Ovary (tissue), 10 donors: Measurements from ENCODE around the gene DND1. TPM values are rescaled to one million over a fixed set of nuclear protein-coding genes. Genes with fewer than 3 reads are reported as not detected.
"Not testable (repeated sequence)": the region's sequence is repeated elsewhere in the genome, so short reads cannot be mapped to it uniquely, and the experiment has no call there.

ENCODE experiments used
- DNase-seq, 5 donors: peaks; one replicate each; pipeline ENCODE4 v3.0.0-alpha.2; 2019 to 2020
- H3K27ac ChIP-seq, 2 donors: fragments of 200-600 bp; one replicate each; pipeline versions ENCODE4 v1.5.1 to v1.8.0; 2019 to 2022
- H3K27me3 ChIP-seq: fragments of 200-600 bp; one replicate; pipeline ENCODE4 v1.8.0; 2022
- H3K36me3 ChIP-seq: fragments of 200-600 bp; sonication (generic); one replicate; pipeline ENCODE4 v1.5.1; 2019
- H3K4me1 ChIP-seq: one replicate; pipeline ENCODE4 v1.8.1; 2013; ENCODE audit warnings: mild to moderate bottlenecking, moderate library complexity; ENCODE audit not compliant: insufficient read depth
- H3K4me3 ChIP-seq: fragments of 200-600 bp; sonication (generic); one replicate; pipeline ENCODE4 v1.5.1; 2017
- H3K9me3 ChIP-seq, 2 donors: fragments of 200-600 bp in 1 of 2; sonication (generic) in 1 of 2; one replicate each; pipeline versions ENCODE4 v1.5.1 to v1.8.1; 2013 to 2019; ENCODE audit warnings: mild to moderate bottlenecking in 1 of 2, moderate library complexity in 1 of 2
- EP300 ChIP-seq: sonication (generic); formaldehyde crosslinking; IDR thresholded peaks from one replicate; pipeline ENCODE4 v1.6.1; 2017; ENCODE audit warnings: antibody characterized with exemption
- POLR2A ChIP-seq: fragments of 450-650 bp; IDR thresholded peaks from one replicate; pipeline ENCODE4 v1.6.1; 2017; ENCODE audit warnings: antibody characterized with exemption, mild to moderate bottlenecking, moderate library complexity
- WGBS, 3 donors: extraction: QIAGEN DNeasy Blood & Tissue Kit in 1 of 3; methylation state at CpG; one replicate each; pipeline versions ENCODE4 v1.1.5 to v1.1.7; 2013 to 2017; 5-methylcytosine and 5-hydroxymethylcytosine counted together
- intact Hi-C, 4 donors: fragments of 100-400 bp; cut with DNase I; formaldehyde crosslinking; loops; one replicate each; pipeline versions ENCODE4 v1.11.0 to v1.15.1; 2022 to 2023
- long read RNA-seq, 3 donors: library from polyadenylated mRNA in 2 of 3; unstranded in 2 of 3; transcript quantifications; one replicate each; pipeline ENCODE4 v2.0.0 and lab custom pipeline, GENCODE V29; 2021 to 2026
- polyA plus RNA-seq, 2 donors: library from polyadenylated mRNA; stranded (reverse); fragments of 200-250 nt in 1 of 2; fragments of 350-450 nt in 1 of 2; fragmentation: Illumina TruSeq in 1 of 2; extraction: RNeasy Lipid Tissue Mini Kit (QIAGEN cat#74804) in 1 of 2; gene quantifications; one replicate each; pipeline ENCODE4 v1.2.3, GENCODE V29; 2013 to 2014
- total RNA-seq, 7 donors: library from RNA; depleted of rRNA in 2 of 7; stranded (reverse); fragments of >200 nt in 2 of 7; fragmentation: NEBNext Ultra II Directional in 3 of 7; extraction: Animal tissue kit (Norgen Biotek cat#: 25700) in 3 of 7; gene quantifications; one replicate each; pipeline versions ENCODE4 v1.1.0 to v1.2.4, GENCODE V29; 2016 to 2023
- TF ChIP-seq, protein P1 (sequence below), 3 donors: fragments of 450-650 bp in 2 of 3; fragments of 200-600 bp in 1 of 3; IDR thresholded peaks; one replicate each; pipeline versions ENCODE4 v1.5.1 to v1.8.0; 2016 to 2022; ENCODE audit warnings: antibody characterized with exemption in 3 of 3, mild to moderate bottlenecking in 1 of 3
- donor health status: DM: no; HTN: no; CAD: no; lungs with moderate emphysema.
- donor health status: DM: no; HTN: no; CAD: no.
- donor health status: Bipolar disorder and iron deficiency.
- donor health status: DM: yes; HTN: yes; CAD: no.
- donor health status: DM: no; HTN: no; CAD: no.
- donor health status: DM: yes; HTN: yes; CAD: no.

Gene DND1
- 1 to 10 TPM in 2 of 7 donors, under 1 TPM in 5; 0.30 to 1.2 (median 0.69) TPM for total RNA-seq
- polyA plus RNA-seq: under 1 TPM in 1 of 2 donors, not detected in 1; 0.98 TPM
- long read RNA-seq, donor 1, partial matches to known transcripts: 0 of 1 reads
- long read RNA-seq, donor 1, other reads (novel, unspliced or antisense): 1 of 1 reads
- long read RNA-seq, donor 2, transcript DND1-201 (4 exons, 1,605 nt): major isoform, 16 of 16 reads
- long read RNA-seq, donor 2, partial matches to known transcripts: 0 of 16 reads
- long read RNA-seq, donor 2, other reads (novel, unspliced or antisense): 0 of 16 reads
- long read RNA-seq, donor 3, partial matches to known transcripts: 1 of 1 reads
- long read RNA-seq, donor 3, other reads (novel, unspliced or antisense): 0 of 1 reads

DNA sequence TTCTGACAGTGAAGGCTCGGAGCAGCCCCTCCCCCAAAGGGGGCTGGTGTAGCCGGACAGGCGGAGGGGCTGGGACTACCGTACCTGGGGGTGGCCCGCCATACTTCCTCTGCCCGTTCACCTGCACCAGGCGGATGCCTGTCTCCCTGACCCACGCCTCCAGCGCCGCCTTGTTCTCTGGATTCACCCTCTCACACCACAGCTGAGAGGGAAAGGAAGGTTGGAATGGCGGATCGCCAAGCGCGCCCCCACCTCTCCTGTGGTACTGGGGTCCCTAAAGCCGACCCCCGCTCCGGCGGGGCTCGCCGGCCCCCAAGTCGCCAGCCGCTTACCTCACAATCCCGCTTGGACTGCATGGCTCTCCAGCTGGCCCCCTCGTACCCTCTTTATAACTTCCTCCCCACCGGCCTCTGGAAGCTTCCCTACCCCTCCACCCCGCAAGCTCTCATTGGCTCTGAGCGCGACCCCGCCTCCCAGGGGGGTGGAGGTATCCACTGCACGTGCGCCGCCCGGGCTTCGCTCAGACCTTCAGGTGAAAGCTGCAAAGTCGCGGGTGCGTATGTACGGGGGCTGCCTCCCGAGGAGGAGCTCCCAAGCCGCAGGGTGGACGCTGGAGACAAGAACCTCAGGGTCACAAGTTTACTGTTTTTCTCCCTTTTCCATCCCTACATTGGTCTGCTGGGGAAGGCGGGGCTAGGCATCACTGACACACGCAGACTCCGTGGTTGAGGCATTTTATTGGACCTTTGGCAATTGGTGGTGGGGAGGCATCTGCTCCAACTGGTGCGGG, at the start of gene DND1:
Gene DND1, minus strand, starts transcription at position 390 of the 790 bp plus-strand sequence. Its CDS starts 34 bp downstream, at position 356.
- Histone ChIP-seq H3K9me3 (no peaks in the 10 kb centered on the region), H3K27ac (no peak within 1 kb of the TSS), H3K4me1 (peaks cover 3% of the 10 kb centered on the region), H3K4me3 (no peak within 1 kb of the TSS), H3K36me3 (no peaks in the 10 kb centered on the region), H3K27me3 (no peaks in the 10 kb centered on the region)
- DNase-seq: peak in 3 of 5 donors; percentile 44 to 51 (median 47)
- WGBS, 3 donors: 81 to 88% (median 87%) methylated on average over 45 of the region's 45 CpGs
- TF ChIP-seq POLR2A (no peak), EP300 (no peak)
- TF ChIP-seq, protein P1, sequence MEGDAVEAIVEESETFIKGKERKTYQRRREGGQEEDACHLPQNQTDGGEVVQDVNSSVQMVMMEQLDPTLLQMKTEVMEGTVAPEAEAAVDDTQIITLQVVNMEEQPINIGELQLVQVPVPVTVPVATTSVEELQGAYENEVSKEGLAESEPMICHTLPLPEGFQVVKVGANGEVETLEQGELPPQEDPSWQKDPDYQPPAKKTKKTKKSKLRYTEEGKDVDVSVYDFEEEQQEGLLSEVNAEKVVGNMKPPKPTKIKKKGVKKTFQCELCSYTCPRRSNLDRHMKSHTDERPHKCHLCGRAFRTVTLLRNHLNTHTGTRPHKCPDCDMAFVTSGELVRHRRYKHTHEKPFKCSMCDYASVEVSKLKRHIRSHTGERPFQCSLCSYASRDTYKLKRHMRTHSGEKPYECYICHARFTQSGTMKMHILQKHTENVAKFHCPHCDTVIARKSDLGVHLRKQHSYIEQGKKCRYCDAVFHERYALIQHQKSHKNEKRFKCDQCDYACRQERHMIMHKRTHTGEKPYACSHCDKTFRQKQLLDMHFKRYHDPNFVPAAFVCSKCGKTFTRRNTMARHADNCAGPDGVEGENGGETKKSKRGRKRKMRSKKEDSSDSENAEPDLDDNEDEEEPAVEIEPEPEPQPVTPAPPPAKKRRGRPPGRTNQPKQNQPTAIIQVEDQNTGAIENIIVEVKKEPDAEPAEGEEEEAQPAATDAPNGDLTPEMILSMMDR (IDR thresholded peaks at IDR 0.05): no peak
- intact Hi-C loops: no loop called here

DNA sequence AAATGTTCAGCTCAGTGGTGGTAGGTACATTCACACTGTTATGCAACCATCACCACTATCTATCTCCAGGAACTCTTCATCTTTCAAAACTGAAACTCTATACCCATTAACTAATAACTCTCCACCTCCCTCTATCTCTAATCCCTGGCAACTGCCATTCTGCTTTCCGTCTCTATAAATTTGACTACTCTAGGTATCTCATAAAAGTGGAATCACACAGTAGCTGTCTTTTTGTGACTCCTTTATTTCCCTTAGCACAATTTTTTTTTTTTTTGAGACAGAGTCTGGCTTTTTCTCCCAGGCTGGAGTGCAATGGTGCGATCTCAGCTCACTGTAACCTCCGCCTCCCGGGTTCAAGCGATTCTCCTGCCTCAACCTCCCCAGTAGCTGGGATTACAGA, 48.0 kb upstream of the DND1 start:
- H3K27ac ChIP-seq, H3K4me1 ChIP-seq, intact Hi-C loops, DNase-seq, H3K27me3 ChIP-seq, H3K9me3 ChIP-seq, H3K36me3 ChIP-seq, H3K4me3 ChIP-seq: not testable (repeated sequence)
- WGBS, 3 donors: 82 to 83% (median 82%) methylated on average over 5 of the region's 5 CpGs

DNA sequence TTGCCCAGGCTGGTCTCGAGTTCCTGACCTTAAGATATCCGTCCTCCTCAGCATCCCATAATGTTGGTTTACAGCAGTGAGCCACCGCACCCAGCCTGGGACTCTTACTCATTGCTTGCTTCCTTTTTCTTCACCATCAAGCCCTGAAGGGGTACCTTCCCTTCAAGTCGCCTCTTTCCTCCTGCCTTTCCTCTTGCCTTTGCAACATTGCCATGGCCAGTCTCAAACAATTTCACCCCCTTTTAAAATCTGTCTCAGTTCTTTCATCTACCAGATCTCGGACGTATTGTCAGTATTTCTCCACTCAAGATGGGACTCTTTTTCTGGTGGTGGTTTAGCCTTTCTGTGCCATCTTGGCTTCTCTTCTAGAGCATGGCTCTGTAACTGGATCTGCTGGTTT, 47.4 kb upstream of the DND1 start:
- intact Hi-C loops: not testable (repeated sequence)
- WGBS, 3 donors: 55 to 58% (median 55%) methylated on average over 6 of the region's 6 CpGs

DNA sequence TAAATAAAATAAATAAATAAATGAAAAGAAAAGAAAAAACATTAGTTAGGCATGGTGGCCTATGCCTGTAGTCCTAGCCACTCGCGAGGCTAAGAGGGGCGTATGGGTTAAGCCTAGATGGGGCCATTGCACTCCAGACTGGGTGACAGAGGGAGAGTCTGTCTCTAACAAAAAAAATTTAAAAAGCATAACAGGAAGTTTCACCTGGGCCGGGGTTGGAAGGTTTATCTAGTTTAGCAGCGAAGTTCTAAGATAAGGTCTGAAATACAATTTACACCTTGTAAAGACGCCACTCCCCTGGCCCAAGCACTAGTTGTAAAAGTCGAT, 44.9 kb upstream of the DND1 start:
- no peak for TF ChIP-seq EP300
- Histone ChIP-seq H3K36me3 (no peaks in the 10 kb centered on the region), H3K4me1 (no peaks in the 10 kb centered on the region), H3K27me3 (no peaks in the 10 kb centered on the region), H3K9me3 (no peaks in the 10 kb centered on the region), H3K4me3 (no peak overlapping the region), H3K27ac (no peak overlapping the region)
- WGBS, 3 donors: 78 to 84% (median 82%) methylated on average over 7 of the region's 7 CpGs
- intact Hi-C loops: loop anchor here in 1 of 4 donors (10.0 kb wide), 1 partner anchor 353 kb away; the partner anchor contains the start of gene SLC4A9
- DNase-seq: no peak

More for the DNA sequence above, 47.4 kb upstream of the DND1 start:
- not testable (repeated sequence) for H3K27ac ChIP-seq, H3K27me3 ChIP-seq, H3K4me3 ChIP-seq, H3K4me1 ChIP-seq, DNase-seq, H3K36me3 ChIP-seq, H3K9me3 ChIP-seq

DNA sequence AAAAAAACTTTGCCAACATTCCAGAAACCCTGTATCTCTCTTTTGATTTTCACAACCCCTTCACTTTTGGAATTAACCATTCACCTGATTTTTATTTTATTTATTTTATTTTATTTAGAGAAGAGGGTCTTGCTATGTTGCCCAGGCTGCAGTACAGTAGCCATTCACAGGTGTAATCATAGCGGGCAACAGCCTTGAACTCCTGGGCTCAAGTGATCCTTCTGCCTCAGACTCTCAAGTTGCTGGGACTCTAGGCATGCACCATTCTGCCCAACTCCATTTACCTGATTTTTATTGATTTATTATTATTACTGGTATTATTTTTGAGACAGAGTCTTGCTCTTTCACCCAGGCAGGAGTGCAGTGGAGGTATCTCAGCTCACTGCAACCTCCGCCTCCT, 42.9 kb upstream of the DND1 start:
- intact Hi-C loops: loop anchor here in 1 of 4 donors (10.0 kb wide), 1 partner anchor 351 kb away; the partner anchor contains the start of gene SLC4A9
- H3K4me3 ChIP-seq, H3K27me3 ChIP-seq, H3K27ac ChIP-seq, H3K9me3 ChIP-seq, DNase-seq, H3K4me1 ChIP-seq, H3K36me3 ChIP-seq: not testable (repeated sequence)
- 90 to 93% (median 92%) methylated on average over 2 of the region's 2 CpGs for WGBS, 3 donors

DNA sequence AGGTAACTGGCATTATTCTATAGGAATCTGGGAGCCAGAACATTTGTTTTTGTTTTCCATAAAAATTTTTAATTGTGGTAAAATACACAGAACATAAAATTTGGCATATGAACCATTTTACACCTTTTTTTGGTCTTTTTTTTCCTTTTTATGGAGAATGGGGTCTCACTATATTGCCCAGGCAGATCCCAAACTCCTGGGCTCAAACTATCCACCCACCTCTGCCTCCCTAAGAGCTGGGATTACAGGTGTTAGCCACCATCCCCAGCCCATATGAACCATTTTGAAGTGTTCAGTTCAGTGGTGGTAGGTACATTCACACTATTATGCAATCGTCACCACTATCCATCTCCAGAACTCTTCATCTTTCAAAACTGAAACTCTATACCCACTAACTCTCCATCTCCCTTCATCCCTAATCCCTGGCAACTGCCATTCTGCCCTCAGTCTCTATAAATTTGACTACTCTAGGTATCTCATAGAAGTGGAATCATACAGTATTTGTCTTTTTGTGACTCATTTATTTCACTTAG, 40.3 kb upstream of the DND1 start:
- Histone ChIP-seq H3K27ac (no peak overlapping the region), H3K4me1 (no peaks in the 10 kb centered on the region), H3K36me3 (no peaks in the 10 kb centered on the region), H3K27me3 (no peaks in the 10 kb centered on the region), H3K9me3 (no peaks in the 10 kb centered on the region), H3K4me3 (no peak overlapping the region)
- 81 to 93% (median 88%) methylated on average over 1 of the region's 1 CpG for WGBS, 3 donors
- DNase-seq: no peak
- intact Hi-C loops: loop anchor here in 1 of 4 donors (10.0 kb wide), 1 partner anchor 349 kb away; the partner anchor contains the start of gene SLC4A9
- TF ChIP-seq EP300 (no peak), POLR2A (no peak)
